OCI-LY7 (cell line): ENCODE measurements around the gene KCNIP4. TPM values are rescaled to one million over a fixed set of nuclear protein-coding genes. Genes with fewer than 3 reads are reported as not detected.

Experiments
- BruUV-seq: library from RNA; stranded (reverse); fragments of 400-500 nt; replicated peaks from 2 replicates; lab custom pipeline; 2021; lab: Mats Ljungman, UMichigan
- CTCF ChIA-PET: fragments of 300-600 bp; sonication (Branson Sonifier 250); formaldehyde crosslinking; loops from one replicate; lab custom pipeline; 2022; ENCODE audit warnings: antibody characterized with exemption; ENCODE audit not compliant: unreplicated experiment; lab: Charles Lee
- POLR2A ChIA-PET: fragments of 300-600 bp; sonication (Branson Sonifier 250); formaldehyde crosslinking; loops from one replicate; lab custom pipeline; 2022; ENCODE audit warnings: antibody characterized with exemption; lab: Charles Lee
- DNase-seq: peaks from one replicate; pipeline ENCODE4 v3.0.0-alpha.2; 2015; ENCODE audit warnings: low spot score
- H2AFZ ChIP-seq: fragments of 200-600 bp; sonication (generic), shearing (Covaris generic); 2 replicates; pipeline ENCODE4 v1.6.1; 2014; ENCODE audit warnings: mild to moderate bottlenecking, antibody characterized with exemption, low read length, moderate library complexity
- H3K27ac ChIP-seq: fragments of 200-600 bp; sonication (generic); 2 replicates; pipeline ENCODE4 v1.5.1; 2014; ENCODE audit warnings: mixed run types, low read depth, mild to moderate bottlenecking, moderate library complexity, low read length, inconsistent platforms; ENCODE audit not compliant: poor library complexity, severe bottlenecking
- H3K36me3 ChIP-seq: fragments of 200-600 bp; sonication (generic); 2 replicates; pipeline ENCODE4 v1.6.1; 2014; ENCODE audit warnings: mild to moderate bottlenecking, antibody characterized with exemption, low read length, moderate library complexity, mixed read lengths; ENCODE audit not compliant: insufficient read depth
- H3K4me1 ChIP-seq: fragments of 200-600 bp; sonication (generic); 2 replicates; pipeline ENCODE4 v1.5.1; 2014; ENCODE audit warnings: mild to moderate bottlenecking, low read length; ENCODE audit not compliant: insufficient read depth, poor library complexity, severe bottlenecking
- H3K4me2 ChIP-seq: fragments of 200-600 bp; sonication (generic); 2 replicates; pipeline ENCODE4 v1.6.1; 2014; ENCODE audit warnings: mild to moderate bottlenecking, low read length
- H3K4me3 ChIP-seq: fragments of 200-600 bp; sonication (generic); 2 replicates; pipeline ENCODE4 v1.5.1; 2014; ENCODE audit warnings: mild to moderate bottlenecking, low read depth, low read length; ENCODE audit not compliant: poor library complexity, severe bottlenecking
- H3K79me2 ChIP-seq: fragments of 200-600 bp; sonication (generic); 2 replicates; pipeline ENCODE4 v1.6.1; 2016; ENCODE audit warnings: low read depth, mild to moderate bottlenecking, low read length, moderate library complexity, mixed read lengths; ENCODE audit not compliant: insufficient read depth
- H3K9me2 ChIP-seq: fragments of 200-600 bp; sonication (generic); 2 replicates; pipeline ENCODE4 v1.6.1; 2016; ENCODE audit warnings: mild to moderate bottlenecking, low read length, mixed read lengths; ENCODE audit not compliant: insufficient read depth
- H3K9me3 ChIP-seq: fragments of 200-600 bp; sonication (generic); 2 replicates; pipeline ENCODE4 v1.6.1; 2014; ENCODE audit warnings: mild to moderate bottlenecking, mixed run types, low read length, mixed read lengths
- H4K20me1 ChIP-seq: fragments of 200-600 bp; sonication (generic); 2 replicates; pipeline ENCODE4 v1.6.1; 2014; ENCODE audit warnings: mild to moderate bottlenecking, antibody characterized with exemption, low read length, moderate library complexity, mixed read lengths; ENCODE audit not compliant: insufficient read depth
- EZH2phosphoT487 ChIP-seq: fragments of 200-600 bp; sonication (generic); IDR thresholded peaks from 2 replicates; pipeline ENCODE4 v1.6.1; 2018; ENCODE audit warnings: low read depth, borderline replicate concordance, mild to moderate bottlenecking, mixed run types, antibody characterized with exemption, low read length, moderate library complexity, mixed read lengths
- intact Hi-C: fragments of 100-400 bp; cut with micrococcal nuclease; formaldehyde crosslinking; loops from one replicate; pipeline ENCODE4 v1.10.0; 2022; ENCODE audit not compliant: unreplicated experiment
- total RNA-seq, 2 experiments: library from RNA; depleted of rRNA in 1 of 2; stranded (reverse); fragments of >200 nt in 1 of 2; shearing (Covaris generic) in 1 of 2; gene quantifications; 2 replicates each; pipeline ENCODE4 v1.2.3, GENCODE V29; 2014 to 2022
- TF ChIP-seq, protein P1 (sequence below): fragments of 200-600 bp; sonication (generic); conservative IDR thresholded peaks from 2 replicates; pipeline ENCODE4 v1.5.1; 2014; ENCODE audit warnings: mild to moderate bottlenecking, antibody characterized with exemption, low read length, moderate library complexity, mixed read lengths

KCNIP4 gene
- total RNA-seq, 2 experiments from 2014 or later = not detected

DNA sequence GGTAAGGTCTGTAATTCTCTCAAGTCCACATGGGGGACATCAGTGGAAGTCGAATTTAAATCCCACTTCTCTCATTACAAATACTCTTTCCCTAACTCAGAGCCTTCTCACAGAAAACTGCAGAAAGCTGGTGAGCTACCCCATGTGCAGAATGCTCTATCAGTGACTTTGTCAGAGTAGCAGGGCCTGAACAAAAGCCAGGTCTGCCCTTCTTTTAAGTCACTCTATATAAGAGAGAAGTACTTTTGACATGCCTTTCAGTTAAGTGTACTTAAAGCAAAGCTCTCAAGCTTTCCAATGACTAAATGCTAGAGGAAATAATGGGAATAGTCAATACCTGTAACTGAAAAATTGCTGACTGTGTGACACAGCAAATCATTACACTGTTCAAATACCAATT lies 323.1 kb downstream of the KCNIP4 start:
- Histone ChIP-seq H3K9me3 (no peaks in the 10 kb centered on the region), H3K79me2 (no peaks in the 10 kb centered on the region), H2AFZ (no peak overlapping the region), H3K36me3 (no peaks in the 10 kb centered on the region), H3K4me3 (no peak overlapping the region), H3K4me1 (no peaks in the 10 kb centered on the region), H3K27ac (no peak overlapping the region), H3K9me2 (no peaks in the 10 kb centered on the region), H3K4me2 (no peak overlapping the region), H4K20me1 (no peaks in the 10 kb centered on the region)
- CTCF ChIA-PET = no interaction called here
- BruUV-seq = no TSS peak
- POLR2A ChIA-PET = interaction anchor here (0.6 kb wide), 1 partner anchor 18 kb away, joined by 3 read pairs; no protein-coding TSS in a partner anchor
- TF ChIP-seq, protein P1, sequence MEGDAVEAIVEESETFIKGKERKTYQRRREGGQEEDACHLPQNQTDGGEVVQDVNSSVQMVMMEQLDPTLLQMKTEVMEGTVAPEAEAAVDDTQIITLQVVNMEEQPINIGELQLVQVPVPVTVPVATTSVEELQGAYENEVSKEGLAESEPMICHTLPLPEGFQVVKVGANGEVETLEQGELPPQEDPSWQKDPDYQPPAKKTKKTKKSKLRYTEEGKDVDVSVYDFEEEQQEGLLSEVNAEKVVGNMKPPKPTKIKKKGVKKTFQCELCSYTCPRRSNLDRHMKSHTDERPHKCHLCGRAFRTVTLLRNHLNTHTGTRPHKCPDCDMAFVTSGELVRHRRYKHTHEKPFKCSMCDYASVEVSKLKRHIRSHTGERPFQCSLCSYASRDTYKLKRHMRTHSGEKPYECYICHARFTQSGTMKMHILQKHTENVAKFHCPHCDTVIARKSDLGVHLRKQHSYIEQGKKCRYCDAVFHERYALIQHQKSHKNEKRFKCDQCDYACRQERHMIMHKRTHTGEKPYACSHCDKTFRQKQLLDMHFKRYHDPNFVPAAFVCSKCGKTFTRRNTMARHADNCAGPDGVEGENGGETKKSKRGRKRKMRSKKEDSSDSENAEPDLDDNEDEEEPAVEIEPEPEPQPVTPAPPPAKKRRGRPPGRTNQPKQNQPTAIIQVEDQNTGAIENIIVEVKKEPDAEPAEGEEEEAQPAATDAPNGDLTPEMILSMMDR = no peak
- TF ChIP-seq EZH2phosphoT487 = no peak
- no peak for DNase-seq
- intact Hi-C loops = no loop called here

DNA sequence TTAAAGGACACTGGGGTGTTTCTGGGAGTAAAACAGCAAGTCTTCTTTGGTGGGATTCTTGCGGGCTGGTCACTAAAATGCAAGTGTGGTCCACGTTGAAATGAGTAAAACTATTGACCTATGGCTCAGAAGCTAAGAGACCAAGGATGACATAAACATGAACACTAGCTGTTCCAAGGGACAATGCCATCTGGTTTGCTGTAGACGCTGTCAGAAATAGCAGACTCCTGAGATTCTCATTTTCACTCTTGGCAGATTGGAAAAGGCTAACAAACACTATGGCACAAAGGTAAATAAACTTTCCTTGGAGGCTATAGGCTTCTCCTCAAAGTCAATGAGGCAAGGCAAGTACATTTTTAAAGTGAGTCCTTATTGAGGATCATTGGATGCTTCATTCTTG lies 343.6 kb downstream of the KCNIP4 start:
- no TSS peak for BruUV-seq

DNA sequence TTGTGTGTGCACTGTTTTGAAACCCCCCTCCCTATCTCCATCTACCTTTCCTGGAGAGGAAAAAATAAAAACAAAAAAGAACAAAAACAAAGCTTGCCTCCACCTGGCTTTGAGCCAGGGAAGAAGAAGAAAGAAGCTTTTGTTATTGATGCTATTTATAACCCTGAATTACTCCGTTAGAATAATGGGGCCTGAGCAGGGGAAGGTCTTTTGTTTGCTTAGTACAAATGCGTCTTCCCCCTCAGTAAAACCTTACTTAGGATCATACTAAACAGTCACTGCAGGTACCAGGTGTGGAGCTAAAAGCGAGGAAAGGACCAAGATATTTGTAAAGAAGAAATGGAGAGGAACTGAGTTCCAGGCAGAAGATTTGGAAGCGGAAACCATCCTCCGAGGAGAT lies 352.1 kb downstream of the KCNIP4 start:
- Histone ChIP-seq H3K4me3 (no peak overlapping the region), H3K79me2 (no peaks in the 10 kb centered on the region), H3K9me2 (no peaks in the 10 kb centered on the region), H2AFZ (no peak overlapping the region), H3K9me3 (no peaks in the 10 kb centered on the region), H3K4me2 (no peak overlapping the region), H3K36me3 (no peaks in the 10 kb centered on the region), H3K4me1 (no peaks in the 10 kb centered on the region), H4K20me1 (no peaks in the 10 kb centered on the region), H3K27ac (no peak overlapping the region)
- intact Hi-C loops = no loop called here
- ChIA-PET CTCF (no interaction called here), POLR2A (no interaction called here)
- no TSS peak for BruUV-seq
- no peak for TF ChIP-seq EZH2phosphoT487
- TF ChIP-seq, protein P1 = no peak
- DNase-seq = no peak

More for the DNA sequence above, 343.6 kb downstream of the KCNIP4 start:
- Histone ChIP-seq H3K9me3 (no peaks in the 10 kb centered on the region), H2AFZ (no peak overlapping the region), H4K20me1 (no peaks in the 10 kb centered on the region), H3K79me2 (no peaks in the 10 kb centered on the region), H3K9me2 (no peaks in the 10 kb centered on the region), H3K4me2 (no peak overlapping the region), H3K4me3 (no peak overlapping the region), H3K4me1 (no peaks in the 10 kb centered on the region), H3K36me3 (no peaks in the 10 kb centered on the region), H3K27ac (no peak overlapping the region)
- no peak for DNase-seq
- intact Hi-C loops = no loop called here
- POLR2A ChIA-PET = no interaction called here
- CTCF ChIA-PET = no interaction called here
- TF ChIP-seq EZH2phosphoT487 = no peak
- TF ChIP-seq, protein P1 = no peak
